Lower leg skin (tissue), 3 donors: ENCODE measurements around the gene PRLR.

Experiments
- POLR2A ChIP-seq, 2 donors: fragments of 450-650 bp; IDR thresholded peaks; one replicate each; pipeline ENCODE4 v1.6.1; 2016 to 2017; ENCODE audit warnings: antibody characterized with exemption in 2 of 2, mild to moderate bottlenecking in 1 of 2, moderate library complexity in 1 of 2
- TF ChIP-seq, protein P1 (sequence below), 3 donors: fragments of 450-650 bp; IDR thresholded peaks; one replicate each; pipeline ENCODE4 v1.5.1; 2016; ENCODE audit warnings: antibody characterized with exemption in 3 of 3, mild to moderate bottlenecking in 3 of 3, moderate library complexity in 2 of 3

DNA sequence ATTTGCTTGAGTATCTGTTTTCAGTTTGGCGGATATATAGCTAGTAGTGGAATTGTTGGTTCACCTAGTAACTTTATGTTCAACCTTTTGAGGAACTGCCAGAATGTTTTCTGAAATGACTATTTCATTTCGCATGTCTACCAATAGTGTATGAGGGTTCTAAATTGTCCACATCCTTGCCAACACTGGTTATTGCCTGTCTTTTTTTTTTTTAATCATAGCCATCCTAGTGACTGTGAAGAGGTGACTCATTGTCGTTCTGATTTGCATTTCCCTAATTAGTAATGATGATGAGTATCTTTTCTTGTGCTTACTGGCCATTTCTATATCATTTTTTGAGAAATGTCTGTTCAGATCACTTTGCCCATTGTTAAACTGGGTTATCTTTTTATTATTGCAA is 52.5 kb downstream of the PRLR start:
- TF ChIP-seq POLR2A (IDR thresholded peaks at IDR 0.05) = no peak
- TF ChIP-seq, protein P1, sequence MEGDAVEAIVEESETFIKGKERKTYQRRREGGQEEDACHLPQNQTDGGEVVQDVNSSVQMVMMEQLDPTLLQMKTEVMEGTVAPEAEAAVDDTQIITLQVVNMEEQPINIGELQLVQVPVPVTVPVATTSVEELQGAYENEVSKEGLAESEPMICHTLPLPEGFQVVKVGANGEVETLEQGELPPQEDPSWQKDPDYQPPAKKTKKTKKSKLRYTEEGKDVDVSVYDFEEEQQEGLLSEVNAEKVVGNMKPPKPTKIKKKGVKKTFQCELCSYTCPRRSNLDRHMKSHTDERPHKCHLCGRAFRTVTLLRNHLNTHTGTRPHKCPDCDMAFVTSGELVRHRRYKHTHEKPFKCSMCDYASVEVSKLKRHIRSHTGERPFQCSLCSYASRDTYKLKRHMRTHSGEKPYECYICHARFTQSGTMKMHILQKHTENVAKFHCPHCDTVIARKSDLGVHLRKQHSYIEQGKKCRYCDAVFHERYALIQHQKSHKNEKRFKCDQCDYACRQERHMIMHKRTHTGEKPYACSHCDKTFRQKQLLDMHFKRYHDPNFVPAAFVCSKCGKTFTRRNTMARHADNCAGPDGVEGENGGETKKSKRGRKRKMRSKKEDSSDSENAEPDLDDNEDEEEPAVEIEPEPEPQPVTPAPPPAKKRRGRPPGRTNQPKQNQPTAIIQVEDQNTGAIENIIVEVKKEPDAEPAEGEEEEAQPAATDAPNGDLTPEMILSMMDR (IDR thresholded peaks at IDR 0.05) = no peak
